OCI-LY1 (cell line): ENCODE measurements around the gene BMP8B.

ENCODE experiments used
- CTCF ChIP-seq: fragments of 200-600 bp; sonication (generic), shearing (Covaris generic); IDR thresholded peaks from 2 replicates; pipeline ENCODE4 v1.5.1; 2017; ENCODE audit warnings: mild to moderate bottlenecking, antibody characterized with exemption, low read length, moderate library complexity, mixed read lengths
- EZH2 ChIP-seq: fragments of 200-600 bp; sonication (generic), shearing (Covaris generic); IDR thresholded peaks from 2 replicates; pipeline ENCODE4 v1.8.0; 2017; ENCODE audit warnings: borderline replicate concordance, mixed run types, mild to moderate bottlenecking, antibody characterized with exemption, low read length, moderate library complexity, mixed read lengths

DNA sequence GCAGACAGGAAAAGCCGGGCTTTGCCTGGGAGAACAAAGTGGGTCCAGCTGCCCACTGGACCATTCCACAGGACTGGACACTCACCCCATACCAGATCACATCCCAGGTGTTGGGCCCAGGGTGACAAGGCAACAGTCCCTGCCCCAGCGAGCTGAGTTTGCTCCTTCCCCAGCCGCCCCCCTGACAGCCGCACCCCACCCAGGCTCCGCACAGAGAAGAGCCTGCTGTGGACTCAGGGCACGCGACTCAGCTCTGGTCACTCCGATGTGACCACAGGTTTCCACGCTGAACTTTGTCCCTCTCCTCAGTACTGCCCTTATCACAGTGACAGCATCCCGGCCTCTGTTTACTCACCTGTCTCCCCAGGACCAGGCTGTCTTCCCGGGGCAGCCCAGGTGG, 1.2 kb downstream of the BMP8B start:
- TF ChIP-seq CTCF (no peak), EZH2 (no peak)
